GF-D8 (cell line): Measurements from ENCODE around the gene RPL36A.

Source experiments
- DNase-seq: peaks from one replicate; lab custom pipeline; 2025; lab: John Stamatoyannopoulos, UW

The RPL36A gene

DNA sequence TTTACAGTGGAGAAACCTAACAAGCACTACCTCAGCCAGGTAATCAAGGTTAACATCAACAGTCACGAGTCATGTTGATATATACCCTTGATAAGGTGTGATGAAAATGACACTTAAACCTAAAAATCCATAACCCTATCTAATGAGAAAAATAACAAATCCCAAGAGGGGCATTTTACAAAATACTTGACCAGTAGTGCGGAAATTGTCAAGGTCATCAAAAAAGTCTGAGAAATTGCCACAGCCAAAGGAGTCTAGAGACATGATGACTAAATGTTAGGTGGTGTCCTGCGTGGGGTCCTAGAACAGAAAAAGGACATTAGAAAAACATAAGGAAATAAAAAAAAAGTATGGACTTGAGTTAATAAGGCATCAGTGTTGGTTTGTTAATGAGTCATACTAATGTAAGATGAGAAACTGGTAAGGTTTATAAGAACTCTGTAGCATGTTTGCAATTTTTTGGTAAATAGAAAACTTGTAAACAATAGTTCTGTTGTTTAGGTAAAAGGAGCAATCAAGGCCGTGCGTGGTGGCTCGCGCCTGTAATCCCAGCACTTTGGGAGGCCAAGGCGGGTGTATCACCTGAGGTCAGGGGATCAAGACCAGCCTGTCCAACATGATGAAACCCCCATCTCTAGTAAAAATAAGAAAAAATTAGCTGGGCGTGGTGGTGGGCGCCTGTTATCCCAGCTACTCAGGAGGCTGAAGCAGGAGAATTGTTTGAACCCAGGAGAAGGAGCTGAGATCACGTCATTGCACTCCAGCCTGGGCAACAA, 2.9 kb downstream of the RPL36A start:
- no peak for DNase-seq

DNA sequence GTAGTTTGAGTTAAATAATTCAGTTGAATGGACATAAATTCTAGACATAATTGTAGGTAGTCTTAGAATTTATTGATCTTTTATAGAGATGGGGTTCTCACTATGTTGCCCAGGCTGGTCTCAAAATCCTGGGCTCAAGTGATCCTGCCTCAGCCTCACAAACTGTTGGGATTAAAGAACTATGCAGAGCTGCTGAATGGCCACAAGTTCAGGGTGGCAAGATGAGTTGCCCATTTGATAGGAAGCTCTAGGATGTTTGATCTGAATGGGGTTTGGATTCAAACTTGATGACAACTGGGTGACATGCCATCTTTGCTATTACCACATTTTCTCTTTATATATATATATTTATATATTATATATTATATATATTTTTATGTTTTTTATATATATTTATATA, 3.6 kb downstream of the RPL36A start:
- DNase-seq = no peak

GRCh38 chrX:101395789-101396188, 5.0 kb downstream of the RPL36A start:
- peak; percentile 12 for DNase-seq

DNA sequence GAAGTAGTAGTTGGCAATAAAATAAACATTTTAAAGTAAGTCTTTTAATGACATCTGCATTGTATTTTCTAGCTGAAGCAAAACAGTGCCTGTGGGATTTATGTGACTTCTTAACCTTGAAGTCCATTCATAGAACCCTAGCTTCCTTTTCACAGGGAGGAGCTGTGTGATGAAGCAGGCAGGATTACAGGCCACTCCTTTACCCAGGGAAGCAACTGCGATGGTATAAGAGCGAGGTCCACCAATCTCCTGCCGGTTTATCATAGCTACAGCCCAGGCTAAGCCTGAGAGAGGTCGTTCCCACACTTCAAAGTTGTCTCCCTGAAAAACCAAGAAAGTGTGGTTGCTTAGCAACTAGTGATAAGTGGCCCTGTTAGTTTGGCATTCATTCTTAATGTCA, 7.0 kb downstream of the RPL36A start:
- no peak for DNase-seq

DNA sequence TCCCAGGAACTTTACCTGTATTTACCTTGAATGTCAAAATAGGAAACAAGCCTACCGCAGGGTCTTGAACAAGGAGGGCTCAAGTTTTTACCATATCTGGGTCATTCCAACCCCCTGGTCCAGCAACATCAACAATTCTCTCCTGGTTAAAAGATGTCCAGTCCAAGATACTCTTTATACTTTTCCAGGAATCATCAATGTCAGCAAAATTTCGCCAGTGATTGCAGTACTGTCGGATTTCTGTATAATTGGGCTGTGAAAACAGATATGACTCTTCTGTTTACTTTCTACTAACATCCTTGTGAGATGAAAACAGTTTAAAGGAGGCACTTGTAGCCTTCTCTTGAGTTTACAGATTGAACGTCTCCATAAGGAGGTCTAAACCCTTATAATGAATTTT, 7.9 kb downstream of the RPL36A start:
- no peak for DNase-seq

DNA sequence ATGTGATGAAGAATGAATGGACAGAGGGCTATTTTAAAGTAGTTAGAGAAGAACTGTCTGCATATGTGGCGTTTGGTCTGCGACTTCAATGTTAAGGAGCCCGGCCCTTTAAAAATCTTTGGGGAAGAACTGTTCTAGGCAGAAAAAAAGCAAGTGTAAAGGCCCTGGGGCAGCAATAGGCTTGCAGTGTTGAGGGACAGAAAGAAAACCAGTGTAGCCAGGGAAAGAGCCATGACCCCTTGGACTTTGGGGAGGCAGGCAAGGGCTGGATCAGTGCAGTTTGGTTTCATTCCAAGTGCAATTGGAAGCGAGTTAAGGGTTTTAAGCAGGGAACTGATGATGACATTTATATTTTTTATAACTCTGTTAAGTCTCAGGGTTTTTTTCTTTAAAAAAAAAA, 9.0 kb downstream of the RPL36A start:
- no peak for DNase-seq

DNA sequence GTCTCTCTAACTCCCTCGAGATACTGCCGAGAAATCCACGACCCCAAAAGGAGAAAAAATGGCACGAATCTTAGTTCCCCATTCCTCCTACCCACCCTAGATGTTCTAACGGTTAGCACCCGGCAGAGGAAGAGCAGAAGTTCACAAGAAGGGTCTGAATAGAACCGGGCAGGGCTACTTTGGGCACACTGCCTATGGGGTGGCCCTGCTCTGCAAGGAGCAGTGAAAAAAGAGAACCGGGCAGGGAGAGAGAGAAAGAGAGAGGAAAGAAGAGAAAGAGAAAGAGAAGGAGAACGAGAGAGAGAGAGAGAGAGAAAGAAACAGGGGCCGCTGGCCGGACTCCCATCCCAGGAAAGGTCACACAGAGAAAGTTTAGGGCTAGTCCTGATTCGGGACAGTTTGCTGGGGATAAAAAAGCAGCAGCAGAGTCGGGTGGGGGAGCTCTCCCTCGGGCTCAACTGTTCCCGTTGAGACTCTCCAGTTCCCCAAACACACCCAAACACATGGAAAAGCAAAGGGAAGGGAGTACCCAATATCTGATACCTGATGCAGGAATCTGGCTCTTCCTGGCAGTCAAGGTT, 16.4 kb downstream of the RPL36A start:
- no peak for DNase-seq

- DNase-seq = peak; percentile 94
These were observed 17.1 kb downstream of the RPL36A start, which contains the start of the genes GLA and HNRNPH2 for GRCh38 chrX:101407748-101408531. Gene GLA, minus strand, starts transcription at chrX:101407925. Its CDS starts 22 bp downstream, at chrX:101407903. Gene HNRNPH2, plus strand, starts transcription at chrX:101408222. Its CDS starts 3,767 bp downstream, at chrX:101411989.

DNA sequence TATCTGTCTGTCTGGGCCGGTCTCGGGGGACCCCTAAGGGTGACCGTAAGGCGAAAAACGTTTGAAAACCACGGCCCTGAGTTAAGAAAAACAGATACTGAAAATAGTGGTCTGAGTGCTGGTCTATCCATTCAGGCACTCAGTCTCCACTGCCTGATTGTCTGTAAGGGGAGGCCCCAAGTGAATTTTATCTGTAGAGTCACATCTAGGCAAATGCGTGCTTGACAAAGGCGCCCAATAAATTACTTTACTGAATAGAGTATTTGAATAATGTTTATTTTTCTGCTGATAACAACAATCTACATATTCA, 17.7 kb downstream of the RPL36A start:
- DNase-seq = peak; percentile 32

DNA sequence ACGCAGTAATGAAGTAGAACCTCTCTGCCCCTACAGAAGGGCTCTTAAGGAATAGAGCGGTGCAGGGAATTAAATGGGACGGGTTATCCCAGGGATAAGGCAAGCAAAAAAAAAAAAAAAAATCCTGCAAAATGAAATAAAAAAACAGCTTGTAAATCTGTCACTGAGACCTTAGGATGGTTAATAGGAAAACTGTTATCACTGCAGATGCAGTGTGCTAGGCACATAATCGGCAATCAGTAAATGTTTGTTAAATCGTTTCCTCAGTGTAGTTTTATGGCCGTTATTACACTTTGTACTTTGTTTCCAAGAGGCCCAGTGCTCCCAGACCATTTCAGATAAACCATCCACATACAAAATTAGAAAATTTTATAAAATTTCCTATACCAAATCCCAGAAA, 18.2 kb downstream of the RPL36A start:
- no peak for DNase-seq

GRCh38 chrX:101410461-101410860, 19.6 kb downstream of the RPL36A start:
- DNase-seq = no peak

- DNase-seq = no peak
These were observed 21.2 kb downstream of the RPL36A start for GRCh38 chrX:101411984-101412383.

- no peak for DNase-seq
These were observed 24.7 kb downstream of the RPL36A start for GRCh38 chrX:101415180-101416145.

- DNase-seq = no peak
These were observed 25.9 kb downstream of the RPL36A start for GRCh38 chrX:101416691-101417090.

- no peak for DNase-seq
These were observed 26.4 kb downstream of the RPL36A start for GRCh38 chrX:101417190-101417589.

- DNase-seq = no peak
These were observed 27.4 kb downstream of the RPL36A start for GRCh38 chrX:101417981-101418841.

- DNase-seq = no peak
These were observed 28.7 kb downstream of the RPL36A start for GRCh38 chrX:101419489-101419888.

DNA sequence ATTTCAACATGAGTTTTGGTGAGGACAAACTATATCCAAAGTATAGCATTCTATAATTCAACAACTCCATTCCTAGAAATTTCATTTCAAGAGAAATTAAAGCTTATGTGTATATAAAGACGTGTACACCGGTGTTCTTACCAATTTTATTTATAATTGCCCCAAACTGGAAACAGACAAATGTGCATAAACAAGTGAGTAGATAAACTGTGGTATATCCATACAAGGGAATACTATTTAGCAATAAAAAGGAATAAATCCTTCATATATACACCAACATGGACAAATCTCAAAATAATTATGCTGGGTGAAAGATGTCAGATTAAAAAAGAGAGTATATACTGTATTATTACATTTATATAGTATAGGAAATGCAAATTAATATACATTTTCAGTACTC, 37.1 kb downstream of the RPL36A start:
- DNase-seq = no peak

- DNase-seq = no peak
These were observed 39.1 kb downstream of the RPL36A start for GRCh38 chrX:101429934-101430333.

DNA sequence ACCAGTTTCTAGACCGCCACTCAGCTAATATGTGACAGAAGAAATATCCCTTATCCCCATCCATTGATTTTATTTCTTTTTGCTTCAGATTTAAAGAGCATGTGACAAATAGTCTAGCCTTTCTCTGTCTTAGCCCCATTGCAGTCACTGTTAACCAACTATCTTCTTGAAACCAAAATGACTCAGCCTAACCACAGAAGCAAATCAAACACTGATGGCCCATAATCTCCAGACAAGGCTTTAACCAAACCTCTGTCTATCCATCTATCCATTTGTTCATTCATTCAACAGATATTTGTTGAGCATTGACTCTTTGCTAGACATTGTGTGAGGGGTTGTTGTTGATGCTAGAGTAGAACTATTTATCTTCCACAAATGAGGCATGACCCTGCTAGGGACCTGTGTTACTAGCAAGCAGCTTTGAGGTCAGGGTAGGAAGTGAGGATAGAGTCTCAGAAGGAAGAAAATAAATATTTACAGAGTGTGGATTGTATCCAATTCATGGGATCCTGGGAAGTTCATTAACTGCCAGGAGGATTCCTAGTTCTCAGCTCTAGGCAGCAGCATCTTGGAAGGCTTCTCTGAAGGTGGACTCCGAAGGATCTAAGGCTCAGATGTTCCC, 39.8 kb downstream of the RPL36A start:
- DNase-seq = no peak
